ENCODE measurements around the gene PTPRD. TPM values are rescaled to one million over a fixed set of nuclear protein-coding genes. Genes with fewer than 3 reads are reported as not detected.

PTPRD gene
- total RNA-seq, 1 experiment from 2014 or later, result 32.5 TPM

GRCh38 chr9:9033022-9033421 lies 1579.8 kb downstream of the PTPRD start:
- no peak for DNase-seq
- Histone ChIP-seq H4K5ac (ENCODE audit: insufficient read length, low read depth, low read length) (no peak overlapping the region), H3K79me1 (ENCODE audit: insufficient read depth, low read depth, low read length, poor library complexity, severe bottlenecking) (no peaks in the 10 kb centered on the region), H3K14ac (ENCODE audit: insufficient read depth, low read length) (no peak overlapping the region), H2BK12ac (ENCODE audit: insufficient read length, low read depth, low read length) (no peak overlapping the region), H3K56ac (ENCODE audit: insufficient read length, low read depth, low read length) (no peak overlapping the region), H3K4ac (ENCODE audit: low read depth, low read length) (no peak overlapping the region), H3K27ac (ENCODE audit: insufficient read length, low read depth, low read length) (no peak overlapping the region), H2BK20ac (ENCODE audit: low read depth, low read length, poor library complexity, severe bottlenecking) (no peak overlapping the region), H3K4me2 (ENCODE audit: insufficient read depth, insufficient read length, low read length) (no peak overlapping the region), H4K20me1 (ENCODE audit: control insufficient read depth, insufficient read depth, insufficient read length) (no peaks in the 10 kb centered on the region), H3K27me3 (ENCODE audit: insufficient read depth, low read length) (no peaks in the 10 kb centered on the region), H2BK5ac (ENCODE audit: insufficient read length, low read length) (no peak overlapping the region), H2AK5ac (ENCODE audit: insufficient read length, low read length) (no peak overlapping the region), H2BK15ac (ENCODE audit: low read depth, low read length) (no peak overlapping the region), H4K8ac (replicated peaks; ENCODE audit: insufficient read length, low read depth, low read length) (no peak overlapping the region), H3K18ac (ENCODE audit: insufficient read length, low read depth, low read length) (no peak overlapping the region), H3K9ac (ENCODE audit: extremely low read depth, insufficient read length, low read length) (no peak overlapping the region), H2BK120ac (ENCODE audit: low read depth, low read length, poor library complexity, severe bottlenecking) (no peak overlapping the region), H2AFZ (ENCODE audit: low read length) (no peak overlapping the region), H3K4me1 (ENCODE audit: insufficient read depth, low read length) (no peaks in the 10 kb centered on the region), H3T11ph (ENCODE audit: low read length) (no peak overlapping the region), H3K9me3 (ENCODE audit: control insufficient read depth, low read depth, low read length) (no peaks in the 10 kb centered on the region), H3K23ac (ENCODE audit: insufficient read length, low read depth, low read length) (no peak overlapping the region), H3K23me2 (ENCODE audit: insufficient read length, low read depth, low read length, poor library complexity, severe bottlenecking) (no peaks in the 10 kb centered on the region), H3K79me2 (ENCODE audit: insufficient read depth, low read length) (no peaks in the 10 kb centered on the region), H4K91ac (ENCODE audit: insufficient read length, low read depth, low read length) (no peak overlapping the region)
- no peak for TF ChIP-seq CTCF (conservative IDR thresholded peaks at IDR 0.05)
- H3K27ac Mint-ChIP-seq, result no peak overlapping the region
- no CpG with 5 or more reads among the region's 2 CpGs for WGBS (ENCODE audit: extremely low coverage, insufficient read length, low lambda C conversion rate)
- H3K4me1 Mint-ChIP-seq, result peaks cover 5 to 9% of the 10 kb centered on the region in 2 experiments; a peak in 3 of 4 replicates
- no peaks in the 10 kb centered on the region for H3K9me3 Mint-ChIP-seq
- H3K27me3 Mint-ChIP-seq (ENCODE audit: low read depth), result peaks cover 23% of the 10 kb centered on the region
- H3K4me3 Mint-ChIP-seq, result no peak overlapping the region
- H3K36me3 Mint-ChIP-seq (ENCODE audit: insufficient read depth in 1 of 3, low read depth in 3 of 3), result no peaks in the 10 kb centered on the region

All from H9 (cell line).